HG02840 (cell line): Measurements from ENCODE around the gene PTPRN2.

Experiments
- ATAC-seq: cut with Tn5 transposase; IDR thresholded peaks from one replicate; pipeline ENCODE4 v1.9.1; 2021; ENCODE audit warnings: mild to moderate bottlenecking, moderate library complexity, moderate number of reproducible peaks; ENCODE audit not compliant: unreplicated experiment, low FRiP score

The PTPRN2 gene

DNA sequence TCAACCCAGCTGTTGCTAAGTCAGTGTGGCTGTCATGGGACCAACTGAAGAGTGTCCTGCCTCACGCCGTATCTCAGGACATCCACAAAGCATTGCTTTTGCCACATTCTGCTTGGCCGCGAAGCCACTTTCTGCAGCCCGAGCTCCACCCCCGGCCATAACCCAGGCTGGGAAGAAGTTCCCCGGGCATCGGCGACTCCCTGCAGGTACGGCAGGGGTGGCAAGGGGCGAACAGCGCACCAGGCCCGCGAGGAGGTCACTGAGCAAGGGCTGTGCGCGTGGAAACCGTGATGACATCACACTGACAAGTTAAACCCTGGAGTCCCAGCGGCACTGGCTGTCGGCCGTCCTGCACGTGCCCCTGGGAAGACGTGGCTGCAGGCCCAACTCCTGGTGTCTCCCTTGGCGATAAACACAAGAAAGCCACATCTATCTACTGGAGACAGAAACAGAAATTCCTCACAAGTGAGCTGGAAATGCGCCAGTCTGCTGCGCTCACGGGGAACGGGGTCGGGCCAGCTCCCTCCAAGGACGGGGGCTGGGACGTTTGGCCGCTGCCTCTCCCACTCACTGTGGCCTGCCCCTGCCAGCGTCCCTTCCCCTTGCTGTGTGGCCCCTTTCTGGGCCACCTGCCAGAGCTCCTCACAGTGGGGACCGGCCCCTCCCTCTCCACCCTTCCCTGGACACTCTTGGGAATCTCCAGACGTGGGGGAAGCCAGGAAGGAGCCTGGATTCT is 924.5 kb downstream of the PTPRN2 start:
- ATAC-seq = no peak

DNA sequence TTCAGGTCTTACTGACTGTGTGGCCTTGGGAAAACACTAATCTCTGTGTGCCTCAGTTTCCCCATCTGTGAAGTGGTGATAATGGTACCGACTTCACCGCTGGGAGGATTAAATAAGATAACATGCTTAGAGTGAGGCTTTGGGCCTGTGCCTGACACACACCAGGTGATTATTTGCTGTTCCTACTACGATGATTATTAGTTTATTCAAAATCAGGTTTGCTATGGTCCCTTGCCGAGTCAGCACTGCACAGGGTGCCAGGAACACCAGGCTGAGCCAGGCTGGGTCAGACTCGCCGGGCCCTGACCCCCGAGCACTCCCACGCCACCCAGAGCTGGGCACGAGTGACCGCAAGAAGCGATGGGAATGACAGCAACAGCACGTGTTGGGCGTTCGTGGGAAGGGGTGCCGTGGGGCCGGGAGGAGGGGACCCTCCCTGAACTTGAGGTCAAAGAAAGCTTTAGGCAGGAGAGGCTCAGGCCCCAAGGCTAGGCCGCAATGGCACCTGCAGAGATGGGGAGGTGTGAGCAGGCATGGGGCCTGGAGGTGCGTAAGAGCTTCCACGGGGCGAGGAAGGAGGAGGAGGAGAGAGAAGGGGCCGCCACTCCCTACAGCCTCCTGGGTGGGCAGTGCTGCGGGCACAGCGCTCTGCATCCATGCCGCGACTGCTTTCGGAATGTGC is 925.4 kb downstream of the PTPRN2 start:
- ATAC-seq = no peak

- no peak for ATAC-seq
Observed at GRCh38 chr7:157661611-157661975, 926.0 kb downstream of the PTPRN2 start.

GRCh38 chr7:157660971-157661610 is 926.5 kb downstream of the PTPRN2 start:
- no peak for ATAC-seq

DNA sequence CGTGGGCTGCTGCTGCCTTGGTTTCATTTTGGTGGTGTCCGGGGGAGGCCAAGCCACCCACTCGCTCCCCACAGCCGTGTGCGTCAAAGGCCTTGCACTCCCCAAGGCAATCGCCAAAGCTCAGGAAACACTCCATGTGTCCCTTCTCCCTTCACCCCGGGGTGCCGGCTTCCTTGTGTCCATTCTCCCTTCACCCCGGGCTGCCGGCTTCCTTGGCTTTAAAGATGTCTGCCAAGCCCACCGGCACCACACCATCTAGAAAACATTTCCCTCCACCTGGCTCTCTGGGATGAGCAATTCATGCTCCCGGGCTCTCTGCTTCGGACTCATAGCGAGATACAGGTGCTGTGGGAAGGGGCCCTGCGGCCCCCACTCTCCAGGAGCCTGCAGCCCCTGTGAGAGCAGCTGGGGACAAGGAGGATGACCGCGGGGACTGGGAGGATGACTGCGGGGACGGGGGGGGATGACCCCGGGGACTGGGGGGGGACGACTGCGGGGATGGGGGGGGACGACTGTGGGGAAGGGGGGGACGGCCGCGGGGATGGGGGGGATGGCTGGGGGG is 928.7 kb downstream of the PTPRN2 start:
- ATAC-seq = no peak

GRCh38 chr7:157657741-157658740 is 929.6 kb downstream of the PTPRN2 start:
- no peak for ATAC-seq

- no peak for ATAC-seq
Observed at GRCh38 chr7:157656195-157656769, 931.3 kb downstream of the PTPRN2 start.

DNA sequence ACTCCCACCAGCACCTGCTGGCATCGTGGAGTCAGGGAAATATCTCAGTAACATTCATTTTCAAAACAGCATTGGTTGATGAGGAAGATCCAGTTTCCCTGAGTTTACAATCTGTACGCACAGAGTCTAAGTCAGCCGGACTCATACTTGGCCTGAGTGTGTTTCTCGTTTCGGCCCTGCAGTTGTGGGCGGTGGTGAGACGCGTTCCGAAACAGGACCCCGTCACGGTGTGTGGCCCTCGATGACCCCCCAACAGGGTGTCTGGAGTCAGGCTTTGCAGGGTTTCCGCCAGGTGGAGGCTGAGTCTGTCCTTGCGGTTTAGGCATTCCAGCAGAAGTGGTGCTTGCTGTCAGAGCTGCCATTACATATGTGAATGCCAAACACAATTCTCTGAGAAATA is 933.3 kb downstream of the PTPRN2 start:
- ATAC-seq = no peak

GRCh38 chr7:157653827-157654207 is 933.8 kb downstream of the PTPRN2 start:
- ATAC-seq = no peak

- ATAC-seq = no peak
Observed at GRCh38 chr7:157652954-157653826, 934.4 kb downstream of the PTPRN2 start.

DNA sequence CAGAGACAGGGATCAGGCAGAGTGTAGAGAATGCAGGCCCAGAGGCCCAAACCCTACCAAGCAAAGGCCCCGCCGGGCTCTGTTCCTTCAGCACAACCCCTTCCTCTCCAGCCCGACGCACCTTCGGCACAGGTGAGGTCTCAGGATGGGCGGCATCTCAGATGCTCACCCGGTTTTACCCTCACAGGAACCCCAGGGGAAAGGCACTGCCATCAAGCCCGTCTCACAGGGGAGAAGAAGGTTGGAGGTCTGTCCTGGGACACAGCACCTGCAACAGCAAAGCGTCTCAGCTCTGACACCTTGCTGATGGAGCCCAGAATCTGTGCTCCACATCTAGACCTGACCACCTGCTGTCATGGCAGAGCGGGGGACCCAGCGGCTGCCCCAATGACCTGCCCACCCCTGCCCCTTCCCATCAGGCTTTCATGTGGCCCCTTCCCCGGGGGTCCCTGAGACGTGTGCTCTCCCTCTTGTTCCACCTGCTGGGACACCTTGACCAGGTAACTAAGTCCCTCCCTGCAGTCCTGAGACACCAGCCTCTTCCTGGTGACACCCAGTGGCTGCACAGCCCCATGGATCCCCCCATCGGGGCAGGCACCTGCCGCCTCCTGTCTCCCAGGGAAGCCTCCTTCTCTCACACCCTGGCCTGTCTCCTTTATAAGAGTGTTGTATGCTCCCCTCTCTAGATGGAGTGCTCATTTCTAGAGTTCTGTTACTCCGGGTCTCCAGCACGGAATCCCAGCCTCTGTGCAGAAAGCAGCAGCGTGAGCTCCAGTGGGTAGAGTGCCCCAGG is 935.3 kb downstream of the PTPRN2 start:
- ATAC-seq = no peak

- ATAC-seq = no peak
Observed at GRCh38 chr7:157651366-157652160, 936.1 kb downstream of the PTPRN2 start.

DNA sequence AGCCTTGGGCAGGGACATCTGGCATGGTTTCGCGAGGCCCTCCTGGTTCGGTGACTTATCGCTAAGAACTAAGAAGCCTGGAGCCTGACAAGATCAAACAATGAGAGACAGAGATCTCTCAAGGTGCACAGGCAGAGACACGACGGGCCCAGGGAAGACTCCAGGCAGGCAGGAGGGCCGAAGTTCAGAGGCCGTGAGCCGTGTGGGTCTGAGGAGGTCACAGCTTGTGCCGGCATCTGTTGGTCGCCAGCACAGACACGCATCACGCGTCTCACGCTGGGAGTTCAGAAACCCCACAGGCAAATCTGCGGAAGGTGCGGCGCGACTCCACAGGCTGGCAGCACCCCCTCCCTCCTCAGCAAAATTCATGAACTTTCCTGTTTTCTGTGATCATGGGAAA is 936.8 kb downstream of the PTPRN2 start:
- no peak for ATAC-seq

GRCh38 chr7:157650131-157650631 is 937.4 kb downstream of the PTPRN2 start:
- ATAC-seq = no peak

DNA sequence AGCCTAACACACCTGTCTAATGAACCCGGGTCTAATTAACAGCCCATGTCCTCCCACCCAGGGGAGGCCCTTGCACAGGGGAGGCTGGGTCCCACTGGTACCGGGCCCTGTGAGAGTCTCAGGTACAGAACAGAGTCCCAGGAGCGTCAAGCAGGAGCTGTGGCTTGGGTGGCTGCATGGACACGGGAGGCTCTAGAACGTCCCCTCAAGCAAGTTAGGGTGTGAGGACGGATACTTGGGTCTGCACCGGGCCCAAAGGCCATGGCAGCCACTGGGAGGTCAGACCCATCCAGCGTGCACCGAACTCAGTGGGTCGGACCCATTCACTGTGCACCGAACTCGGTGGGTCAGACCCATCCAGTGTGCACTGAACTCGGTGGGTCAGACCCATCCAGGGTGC is 941.1 kb downstream of the PTPRN2 start:
- no peak for ATAC-seq

DNA sequence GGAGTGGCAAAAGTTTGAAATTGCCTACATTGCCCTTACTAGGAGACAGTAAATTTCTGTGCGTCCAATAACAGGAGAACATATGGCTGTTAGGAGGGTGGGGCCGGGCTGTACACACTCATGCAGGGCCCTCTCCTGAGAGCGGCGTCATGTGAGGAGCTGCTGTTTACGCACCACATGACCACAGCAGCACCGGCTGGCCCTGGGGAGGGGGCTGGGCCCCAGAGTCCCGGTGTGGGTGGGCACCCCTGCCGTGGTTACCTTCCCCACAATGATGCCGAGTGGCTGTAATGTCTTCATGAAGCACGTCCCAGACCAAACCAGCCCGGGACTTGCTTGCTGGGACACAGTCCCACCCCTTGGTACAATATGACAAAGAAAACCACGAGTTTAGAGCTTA is 942.1 kb downstream of the PTPRN2 start:
- ATAC-seq = no peak

GRCh38 chr7:157644946-157645345 is 942.7 kb downstream of the PTPRN2 start:
- ATAC-seq = no peak
